OCI-LY1 (cell line): Measurements from ENCODE around the gene GFM1.

Source experiments
- EZH2 ChIP-seq: fragments of 200-600 bp; sonication (generic), shearing (Covaris generic); IDR thresholded peaks from 2 replicates; pipeline ENCODE4 v1.8.0; 2017; ENCODE audit warnings: borderline replicate concordance, mixed run types, mild to moderate bottlenecking, antibody characterized with exemption, low read length, moderate library complexity, mixed read lengths
- TF ChIP-seq, protein P1 (sequence below): fragments of 200-600 bp; sonication (generic), shearing (Covaris generic); IDR thresholded peaks from 2 replicates; pipeline ENCODE4 v1.5.1; 2017; ENCODE audit warnings: mild to moderate bottlenecking, antibody characterized with exemption, low read length, moderate library complexity, mixed read lengths

- TF ChIP-seq, protein P1, sequence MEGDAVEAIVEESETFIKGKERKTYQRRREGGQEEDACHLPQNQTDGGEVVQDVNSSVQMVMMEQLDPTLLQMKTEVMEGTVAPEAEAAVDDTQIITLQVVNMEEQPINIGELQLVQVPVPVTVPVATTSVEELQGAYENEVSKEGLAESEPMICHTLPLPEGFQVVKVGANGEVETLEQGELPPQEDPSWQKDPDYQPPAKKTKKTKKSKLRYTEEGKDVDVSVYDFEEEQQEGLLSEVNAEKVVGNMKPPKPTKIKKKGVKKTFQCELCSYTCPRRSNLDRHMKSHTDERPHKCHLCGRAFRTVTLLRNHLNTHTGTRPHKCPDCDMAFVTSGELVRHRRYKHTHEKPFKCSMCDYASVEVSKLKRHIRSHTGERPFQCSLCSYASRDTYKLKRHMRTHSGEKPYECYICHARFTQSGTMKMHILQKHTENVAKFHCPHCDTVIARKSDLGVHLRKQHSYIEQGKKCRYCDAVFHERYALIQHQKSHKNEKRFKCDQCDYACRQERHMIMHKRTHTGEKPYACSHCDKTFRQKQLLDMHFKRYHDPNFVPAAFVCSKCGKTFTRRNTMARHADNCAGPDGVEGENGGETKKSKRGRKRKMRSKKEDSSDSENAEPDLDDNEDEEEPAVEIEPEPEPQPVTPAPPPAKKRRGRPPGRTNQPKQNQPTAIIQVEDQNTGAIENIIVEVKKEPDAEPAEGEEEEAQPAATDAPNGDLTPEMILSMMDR = no peak
- TF ChIP-seq EZH2 = no peak
Measured at GRCh38 chr3:158737976-158738615, 93.8 kb downstream of the GFM1 start.
